ENCODE data around the gene MAGI2. TPM values are rescaled to one million over a fixed set of nuclear protein-coding genes. Genes with fewer than 3 reads are reported as not detected.

Gene MAGI2
- total RNA-seq, 1 experiment from 2014 or later: 0.52 TPM

- H3K4me1 Mint-ChIP-seq (ENCODE audit: low read depth, unreplicated experiment): no peaks in the 10 kb centered on the region
- CTCF ChIA-PET: no interaction called here
- no peak for DNase-seq
- H3K36me3 Mint-ChIP-seq (ENCODE audit: insufficient read depth, unreplicated experiment): no peaks in the 10 kb centered on the region
- no peak overlapping the region for H3K4me3 Mint-ChIP-seq (ENCODE audit: low read depth, unreplicated experiment)
- H3K9me3 Mint-ChIP-seq (ENCODE audit: low read depth, unreplicated experiment): no peaks in the 10 kb centered on the region
- BruUV-seq (replicated peaks): no TSS peak
- peaks cover 30% of the 10 kb centered on the region for H3K27me3 Mint-ChIP-seq (ENCODE audit: unreplicated experiment)
- TF ChIP-seq, protein P1, sequence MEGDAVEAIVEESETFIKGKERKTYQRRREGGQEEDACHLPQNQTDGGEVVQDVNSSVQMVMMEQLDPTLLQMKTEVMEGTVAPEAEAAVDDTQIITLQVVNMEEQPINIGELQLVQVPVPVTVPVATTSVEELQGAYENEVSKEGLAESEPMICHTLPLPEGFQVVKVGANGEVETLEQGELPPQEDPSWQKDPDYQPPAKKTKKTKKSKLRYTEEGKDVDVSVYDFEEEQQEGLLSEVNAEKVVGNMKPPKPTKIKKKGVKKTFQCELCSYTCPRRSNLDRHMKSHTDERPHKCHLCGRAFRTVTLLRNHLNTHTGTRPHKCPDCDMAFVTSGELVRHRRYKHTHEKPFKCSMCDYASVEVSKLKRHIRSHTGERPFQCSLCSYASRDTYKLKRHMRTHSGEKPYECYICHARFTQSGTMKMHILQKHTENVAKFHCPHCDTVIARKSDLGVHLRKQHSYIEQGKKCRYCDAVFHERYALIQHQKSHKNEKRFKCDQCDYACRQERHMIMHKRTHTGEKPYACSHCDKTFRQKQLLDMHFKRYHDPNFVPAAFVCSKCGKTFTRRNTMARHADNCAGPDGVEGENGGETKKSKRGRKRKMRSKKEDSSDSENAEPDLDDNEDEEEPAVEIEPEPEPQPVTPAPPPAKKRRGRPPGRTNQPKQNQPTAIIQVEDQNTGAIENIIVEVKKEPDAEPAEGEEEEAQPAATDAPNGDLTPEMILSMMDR (IDR thresholded peaks at IDR 0.05; ENCODE audit: unreplicated experiment): no peak
- intact Hi-C loops (cut with micrococcal nuclease; ENCODE audit: unreplicated experiment): no loop called here
- H3K27ac Mint-ChIP-seq (ENCODE audit: unreplicated experiment): no peak overlapping the region
Measured at GRCh38 chr7:78346827-78347226, 1106.6 kb downstream of the MAGI2 start.

DNA sequence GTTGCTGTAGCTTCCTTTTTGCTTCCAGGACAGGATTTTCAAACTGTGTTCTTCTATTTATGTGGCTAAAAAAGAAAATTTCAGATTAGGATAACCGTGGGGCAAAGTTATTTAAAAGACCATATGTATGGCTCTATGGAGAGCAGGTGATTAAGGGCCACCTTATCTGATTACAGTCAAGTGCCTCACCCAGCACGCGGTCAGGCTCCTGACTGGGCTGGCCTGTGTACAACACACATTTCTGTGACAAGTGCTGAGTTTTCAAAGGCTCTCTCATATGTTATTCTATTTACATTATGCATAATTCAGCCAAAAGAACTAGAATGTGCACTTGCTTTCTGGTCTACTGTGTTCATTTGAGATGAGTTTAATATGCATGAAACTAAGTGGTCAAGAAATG lies 1107.5 kb downstream of the MAGI2 start:
- Mint-ChIP-seq H3K4me3 (ENCODE audit: low read depth, unreplicated experiment) (no peak overlapping the region), H3K4me1 (ENCODE audit: low read depth, unreplicated experiment) (no peaks in the 10 kb centered on the region), H3K27ac (ENCODE audit: unreplicated experiment) (no peak overlapping the region), H3K36me3 (ENCODE audit: insufficient read depth, unreplicated experiment) (no peaks in the 10 kb centered on the region), H3K9me3 (ENCODE audit: low read depth, unreplicated experiment) (no peaks in the 10 kb centered on the region), H3K27me3 (ENCODE audit: unreplicated experiment) (peaks cover 22% of the 10 kb centered on the region)
- TF ChIP-seq, protein P1 (IDR thresholded peaks at IDR 0.05; ENCODE audit: unreplicated experiment): no peak
- CTCF ChIA-PET: no interaction called here
- DNase-seq: no peak
- intact Hi-C loops (cut with micrococcal nuclease; ENCODE audit: unreplicated experiment): no loop called here
- BruUV-seq (replicated peaks): no TSS peak

GRCh38 chr7:78345293-78345911 lies 1108.1 kb downstream of the MAGI2 start:
- Mint-ChIP-seq H3K27me3 (ENCODE audit: unreplicated experiment) (peaks cover 17% of the 10 kb centered on the region), H3K4me3 (ENCODE audit: low read depth, unreplicated experiment) (no peak overlapping the region), H3K9me3 (ENCODE audit: low read depth, unreplicated experiment) (no peaks in the 10 kb centered on the region), H3K4me1 (ENCODE audit: low read depth, unreplicated experiment) (no peaks in the 10 kb centered on the region), H3K36me3 (ENCODE audit: insufficient read depth, unreplicated experiment) (no peaks in the 10 kb centered on the region), H3K27ac (ENCODE audit: unreplicated experiment) (no peak overlapping the region)
- intact Hi-C loops (cut with micrococcal nuclease; ENCODE audit: unreplicated experiment): no loop called here
- DNase-seq: no peak
- CTCF ChIA-PET: no interaction called here
- TF ChIP-seq, protein P1 (IDR thresholded peaks at IDR 0.05; ENCODE audit: unreplicated experiment): no peak
- BruUV-seq (replicated peaks): no TSS peak

GRCh38 chr7:78334426-78334825 lies 1119.0 kb downstream of the MAGI2 start:
- H3K9me3 Mint-ChIP-seq (ENCODE audit: low read depth, unreplicated experiment): no peaks in the 10 kb centered on the region
- H3K4me3 Mint-ChIP-seq (ENCODE audit: low read depth, unreplicated experiment): no peak overlapping the region
- no peak overlapping the region for H3K27ac Mint-ChIP-seq (ENCODE audit: unreplicated experiment)
- peaks cover 30% of the 10 kb centered on the region for H3K4me1 Mint-ChIP-seq (ENCODE audit: low read depth, unreplicated experiment)
- DNase-seq: no peak
- H3K36me3 Mint-ChIP-seq (ENCODE audit: insufficient read depth, unreplicated experiment): no peaks in the 10 kb centered on the region
- intact Hi-C loops (cut with micrococcal nuclease; ENCODE audit: unreplicated experiment): loop anchor here (1.0 kb wide), 1 partner anchor 8 kb away; no protein-coding TSS in a partner anchor
- TF ChIP-seq, protein P1 (IDR thresholded peaks at IDR 0.05; ENCODE audit: unreplicated experiment): no peak
- CTCF ChIA-PET: no interaction called here
- H3K27me3 Mint-ChIP-seq (ENCODE audit: unreplicated experiment): no peaks in the 10 kb centered on the region
- BruUV-seq (replicated peaks): no TSS peak
